ENCODE results near the gene LRRTM4. TPM values are rescaled to one million over a fixed set of nuclear protein-coding genes. Genes with fewer than 3 reads are reported as not detected.

The LRRTM4 gene
- polyA plus RNA-seq, 1 experiment = not detected

DNA sequence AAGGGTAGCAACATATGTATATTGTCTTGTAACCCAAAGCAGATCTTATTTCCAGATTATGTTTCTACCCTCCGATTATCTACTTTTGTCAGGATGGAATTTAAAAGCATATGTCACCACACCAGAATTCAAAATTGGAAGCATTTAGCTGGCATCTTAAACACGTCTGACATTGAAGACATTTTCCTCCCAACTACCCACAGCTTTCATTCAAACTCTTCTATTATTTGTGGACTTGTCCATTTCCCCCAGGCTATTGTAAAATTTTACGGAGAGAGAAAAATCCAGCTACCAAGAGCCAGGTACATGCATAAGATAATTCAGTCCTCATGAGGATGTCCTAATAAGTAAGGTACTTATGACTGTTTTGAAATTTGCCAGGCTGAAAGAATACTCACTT lies 659.3 kb downstream of the LRRTM4 start:
- ChIA-PET CTCF (interaction anchor here (0.7 kb wide), 1 partner anchor 11 kb away, joined by 3 read pairs; no protein-coding TSS in a partner anchor), POLR2A (no interaction called here)
- Histone ChIP-seq H3K4me3 (ENCODE audit: low read depth, low read length) (no peak overlapping the region), H3K27me3 (ENCODE audit: control insufficient read depth, insufficient read depth, low read length) (no peaks in the 10 kb centered on the region), H3K36me3 (ENCODE audit: control insufficient read depth, insufficient read depth, low read length) (no peaks in the 10 kb centered on the region)
- TF ChIP-seq, protein P1, sequence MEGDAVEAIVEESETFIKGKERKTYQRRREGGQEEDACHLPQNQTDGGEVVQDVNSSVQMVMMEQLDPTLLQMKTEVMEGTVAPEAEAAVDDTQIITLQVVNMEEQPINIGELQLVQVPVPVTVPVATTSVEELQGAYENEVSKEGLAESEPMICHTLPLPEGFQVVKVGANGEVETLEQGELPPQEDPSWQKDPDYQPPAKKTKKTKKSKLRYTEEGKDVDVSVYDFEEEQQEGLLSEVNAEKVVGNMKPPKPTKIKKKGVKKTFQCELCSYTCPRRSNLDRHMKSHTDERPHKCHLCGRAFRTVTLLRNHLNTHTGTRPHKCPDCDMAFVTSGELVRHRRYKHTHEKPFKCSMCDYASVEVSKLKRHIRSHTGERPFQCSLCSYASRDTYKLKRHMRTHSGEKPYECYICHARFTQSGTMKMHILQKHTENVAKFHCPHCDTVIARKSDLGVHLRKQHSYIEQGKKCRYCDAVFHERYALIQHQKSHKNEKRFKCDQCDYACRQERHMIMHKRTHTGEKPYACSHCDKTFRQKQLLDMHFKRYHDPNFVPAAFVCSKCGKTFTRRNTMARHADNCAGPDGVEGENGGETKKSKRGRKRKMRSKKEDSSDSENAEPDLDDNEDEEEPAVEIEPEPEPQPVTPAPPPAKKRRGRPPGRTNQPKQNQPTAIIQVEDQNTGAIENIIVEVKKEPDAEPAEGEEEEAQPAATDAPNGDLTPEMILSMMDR (IDR thresholded peaks at IDR 0.05; ENCODE audit: insufficient read depth, low read depth, low read length) = no peak
- DNase-seq (ENCODE audit: low read depth) = no peak

DNA sequence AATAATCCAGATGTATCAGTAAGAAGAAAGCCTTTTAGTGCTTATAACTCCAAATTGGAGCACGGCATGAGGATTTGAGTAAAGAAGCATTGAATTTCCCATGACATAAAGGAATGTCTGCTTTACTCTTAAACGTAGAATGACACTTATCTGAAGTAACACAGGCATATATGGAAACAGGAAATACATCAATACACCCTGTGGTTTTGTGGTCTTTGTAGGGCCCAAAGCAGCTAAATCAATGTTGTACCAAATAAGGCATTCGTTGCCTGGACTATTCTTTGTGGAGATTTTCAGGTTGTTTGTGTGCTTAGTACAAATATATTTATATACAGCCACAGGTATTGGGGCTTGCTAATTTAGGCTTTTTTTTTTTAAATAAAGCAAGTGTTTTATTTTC lies 660.5 kb downstream of the LRRTM4 start:
- no peaks in the 10 kb centered on the region for H3K36me3 ChIP-seq (ENCODE audit: control insufficient read depth, insufficient read depth, low read length)
- H3K27me3 ChIP-seq (ENCODE audit: control insufficient read depth, insufficient read depth, low read length) = no peaks in the 10 kb centered on the region
- DNase-seq (ENCODE audit: low read depth) = no peak
- POLR2A ChIA-PET = no interaction called here
- TF ChIP-seq, protein P1 (IDR thresholded peaks at IDR 0.05; ENCODE audit: insufficient read depth, low read depth, low read length) = no peak
- CTCF ChIA-PET = no interaction called here
- no peak overlapping the region for H3K4me3 ChIP-seq (ENCODE audit: low read depth, low read length)

DNA sequence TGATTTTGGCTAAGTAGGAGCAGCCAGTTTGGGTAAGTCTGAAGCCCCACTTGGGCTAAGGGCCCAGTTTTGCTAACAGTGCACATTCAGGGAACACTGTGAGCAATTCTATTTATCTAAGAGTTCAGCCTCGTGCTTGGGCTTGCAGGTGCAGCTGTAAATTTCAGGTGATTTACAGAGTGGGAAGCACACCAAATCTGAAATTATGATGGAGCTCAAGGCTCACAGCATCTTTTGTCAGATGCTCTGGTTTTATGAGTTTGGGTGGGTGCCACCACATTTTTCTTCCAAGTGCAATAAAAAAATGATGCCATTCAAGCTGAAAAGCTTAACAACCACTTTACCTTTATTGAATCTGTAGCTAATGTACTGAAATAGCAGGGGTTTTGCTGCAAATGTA lies 671.2 kb downstream of the LRRTM4 start:
- CTCF ChIA-PET = interaction anchor here (1.4 kb wide), 1 partner anchor 12 kb away, joined by 3 read pairs; no protein-coding TSS in a partner anchor
- Histone ChIP-seq H3K4me3 (ENCODE audit: low read depth, low read length) (no peak overlapping the region), H3K36me3 (ENCODE audit: control insufficient read depth, insufficient read depth, low read length) (no peaks in the 10 kb centered on the region), H3K27me3 (ENCODE audit: control insufficient read depth, insufficient read depth, low read length) (no peaks in the 10 kb centered on the region)
- TF ChIP-seq, protein P1 (IDR thresholded peaks at IDR 0.05; ENCODE audit: insufficient read depth, low read depth, low read length) = no peak
- POLR2A ChIA-PET = no interaction called here
- no peak for DNase-seq (ENCODE audit: low read depth)

DNA sequence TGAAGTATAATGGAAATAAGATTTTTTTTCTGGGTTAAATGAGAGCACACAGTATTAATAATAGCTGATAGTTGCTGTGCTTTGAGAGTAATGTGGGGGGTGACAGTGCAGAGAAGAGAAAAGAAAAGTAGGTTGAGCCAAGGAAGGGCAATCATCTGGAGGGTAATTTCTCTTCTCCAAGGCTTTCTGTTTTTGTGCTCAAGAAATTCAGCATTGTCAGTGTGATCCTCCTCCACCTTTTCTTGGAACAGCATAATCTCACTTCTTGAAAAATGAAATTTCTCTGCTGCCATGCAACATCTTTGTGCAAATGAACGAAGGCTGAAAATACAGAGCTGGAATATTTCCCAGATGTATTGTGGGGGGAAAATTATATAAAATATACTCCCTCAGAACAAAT lies 673.1 kb downstream of the LRRTM4 start:
- ChIA-PET POLR2A (no interaction called here), CTCF (no interaction called here)
- H3K36me3 ChIP-seq (ENCODE audit: control insufficient read depth, insufficient read depth, low read length) = no peaks in the 10 kb centered on the region
- H3K4me3 ChIP-seq (ENCODE audit: low read depth, low read length) = no peak overlapping the region
- H3K27me3 ChIP-seq (ENCODE audit: control insufficient read depth, insufficient read depth, low read length) = no peaks in the 10 kb centered on the region
- no peak for DNase-seq (ENCODE audit: low read depth)
- TF ChIP-seq, protein P1 (IDR thresholded peaks at IDR 0.05; ENCODE audit: insufficient read depth, low read depth, low read length) = no peak

DNA sequence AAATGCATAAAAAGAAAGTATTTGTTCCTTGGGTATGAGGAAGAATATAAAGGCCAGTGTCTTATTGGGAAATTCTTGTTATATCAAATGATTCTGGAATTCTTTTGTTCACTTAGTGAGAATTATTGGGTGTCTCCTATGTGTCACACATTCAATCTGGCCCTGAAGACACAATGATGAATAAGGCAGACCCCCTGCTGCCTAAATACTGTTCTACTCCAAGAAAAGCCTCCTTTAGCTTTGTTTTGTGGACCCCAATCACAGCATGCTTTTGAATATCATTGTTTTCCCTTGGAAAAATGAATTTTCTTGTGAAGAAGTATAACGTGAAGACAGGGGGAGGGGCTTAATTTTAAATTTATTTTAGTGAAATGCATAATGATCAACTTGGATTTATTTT lies 682.4 kb downstream of the LRRTM4 start:
- no peak for DNase-seq (ENCODE audit: low read depth)
- ChIA-PET POLR2A (no interaction called here), CTCF (no interaction called here)
- TF ChIP-seq, protein P1 (IDR thresholded peaks at IDR 0.05; ENCODE audit: insufficient read depth, low read depth, low read length) = no peak
- Histone ChIP-seq H3K4me3 (ENCODE audit: low read depth, low read length) (no peak overlapping the region), H3K27me3 (ENCODE audit: control insufficient read depth, insufficient read depth, low read length) (no peaks in the 10 kb centered on the region), H3K36me3 (ENCODE audit: control insufficient read depth, insufficient read depth, low read length) (no peaks in the 10 kb centered on the region)

Measured in BJ (cell line).